ENCODE data around the gene RUNX1. TPM values are rescaled to one million over a fixed set of nuclear protein-coding genes. Genes with fewer than 3 reads are reported as not detected.
A peak's percentile ranks its signal among the peaks of the same experiment; 100 is the strongest.

RUNX1 gene
- polyA plus RNA-seq, 3 donors = 6.2 to 49.7 (median 8.7) TPM

- no peak overlapping the region for H3K4me2 ChIP-seq (replicated peaks; ENCODE audit: extremely low read depth, low read length, poor library complexity, severe bottlenecking)
- H3K79me2 ChIP-seq (ENCODE audit: insufficient read depth, low read length) = peaks cover 99% of the 10 kb centered on the region
- 91% methylated on average over 8 of the region's 13 CpGs for WGBS (ENCODE audit: insufficient coverage)
- no peaks in the 10 kb centered on the region for H3K27me3 ChIP-seq (ENCODE audit: control insufficient read depth in 2 of 2, insufficient read depth in 2 of 2, low read length in 2 of 2)
- TF ChIP-seq CTCF (IDR thresholded peaks at IDR 0.05) = no peak
- peaks cover 2 to 21% of the 10 kb centered on the region in 2 donors for H3K36me3 ChIP-seq (replicated peaks in 1 of 2; ENCODE audit: control insufficient read depth in 1 of 2, insufficient read depth in 2 of 2, low read length in 2 of 2)
- no peak for DNase-seq
- Mint-ChIP-seq H3K27ac (peak overlapping the region in 2 of 7 donors; percentile 15 to 43), H3K27me3 (ENCODE audit: low read depth in 3 of 3) (no peaks in the 10 kb centered on the region), H3K4me3 (no peak overlapping the region), H3K9me3 (no peaks in the 10 kb centered on the region), H3K4me1 (peaks cover 62% of the 10 kb centered on the region), H3K36me3 (peaks cover 32 to 35% of the 10 kb centered on the region in 2 donors)
- H4K20me1 ChIP-seq (ENCODE audit: insufficient read depth, low read length) = peaks cover 100% of the 10 kb centered on the region
- no peak overlapping the region for H2AFZ ChIP-seq (ENCODE audit: insufficient read depth, low read depth, low read length, poor library complexity, severe bottlenecking)
- H3K4me1 ChIP-seq (ENCODE audit: control insufficient read depth in 1 of 2, insufficient read depth in 2 of 2, low read length in 2 of 2) = peaks cover 30 to 46% of the 10 kb centered on the region in 2 donors
- intact Hi-C loops (cut with micrococcal nuclease) = no loop called here
- no peaks in the 10 kb centered on the region for H3K9me3 ChIP-seq (replicated peaks in 1 of 2; ENCODE audit: control insufficient read depth in 1 of 2, insufficient read depth in 1 of 2, low read length in 2 of 2)
- no peak overlapping the region for H3K4me3 ChIP-seq (replicated peaks in 1 of 3; ENCODE audit: low read depth in 2 of 3, low read length in 3 of 3)
- H3K27ac ChIP-seq (ENCODE audit: low read depth in 1 of 2, low read length in 2 of 2) = no peak overlapping the region
- no peak overlapping the region for H3K9ac ChIP-seq (ENCODE audit: insufficient read depth, low read length, poor library complexity, severe bottlenecking)
Measured at GRCh38 chr21:34992736-34993398, 56.2 kb downstream of the RUNX1 start.

GRCh38 chr21:34992180-34992579 is 56.9 kb downstream of the RUNX1 start:
- Histone ChIP-seq H4K20me1 (ENCODE audit: insufficient read depth, low read length) (peaks cover 100% of the 10 kb centered on the region), H3K4me2 (replicated peaks; ENCODE audit: extremely low read depth, low read length, poor library complexity, severe bottlenecking) (no peak overlapping the region), H3K4me3 (replicated peaks in 1 of 3; ENCODE audit: low read depth in 2 of 3, low read length in 3 of 3) (no peak overlapping the region), H3K27ac (ENCODE audit: low read depth in 1 of 2, low read length in 2 of 2) (no peak overlapping the region), H3K4me1 (ENCODE audit: control insufficient read depth in 1 of 2, insufficient read depth in 2 of 2, low read length in 2 of 2) (peaks cover 23 to 46% of the 10 kb centered on the region in 2 donors), H3K36me3 (replicated peaks in 1 of 2; ENCODE audit: control insufficient read depth in 1 of 2, insufficient read depth in 2 of 2, low read length in 2 of 2) (peaks cover 2 to 21% of the 10 kb centered on the region in 2 donors), H3K9me3 (replicated peaks in 1 of 2; ENCODE audit: control insufficient read depth in 1 of 2, insufficient read depth in 1 of 2, low read length in 2 of 2) (no peaks in the 10 kb centered on the region), H3K9ac (ENCODE audit: insufficient read depth, low read length, poor library complexity, severe bottlenecking) (no peak overlapping the region), H3K27me3 (ENCODE audit: control insufficient read depth in 2 of 2, insufficient read depth in 2 of 2, low read length in 2 of 2) (no peaks in the 10 kb centered on the region), H2AFZ (ENCODE audit: insufficient read depth, low read depth, low read length, poor library complexity, severe bottlenecking) (no peak overlapping the region), H3K79me2 (ENCODE audit: insufficient read depth, low read length) (peaks cover 99% of the 10 kb centered on the region)
- H3K27me3 Mint-ChIP-seq (ENCODE audit: low read depth in 3 of 3) = no peaks in the 10 kb centered on the region
- H3K9me3 Mint-ChIP-seq = no peaks in the 10 kb centered on the region
- H3K4me3 Mint-ChIP-seq = no peak overlapping the region
- peaks cover 62% of the 10 kb centered on the region for H3K4me1 Mint-ChIP-seq
- intact Hi-C loops (cut with micrococcal nuclease) = no loop called here
- DNase-seq = no peak
- peaks cover 35 to 37% of the 10 kb centered on the region in 2 donors for H3K36me3 Mint-ChIP-seq
- TF ChIP-seq CTCF (IDR thresholded peaks at IDR 0.05) = no peak
- H3K27ac Mint-ChIP-seq = peak overlapping the region in 1 of 7 donors; percentile 75
- 96% methylated on average over 4 of the region's 4 CpGs for WGBS (ENCODE audit: insufficient coverage)
